Measurements from ENCODE around the gene FRRS1.
A peak's percentile ranks its signal among the peaks of the same experiment; 100 is the strongest.
"Not testable (repeated sequence)": the region's sequence is repeated elsewhere in the genome, so short reads cannot be mapped to it uniquely, and the experiment has no call there.

FRRS1 gene

DNA sequence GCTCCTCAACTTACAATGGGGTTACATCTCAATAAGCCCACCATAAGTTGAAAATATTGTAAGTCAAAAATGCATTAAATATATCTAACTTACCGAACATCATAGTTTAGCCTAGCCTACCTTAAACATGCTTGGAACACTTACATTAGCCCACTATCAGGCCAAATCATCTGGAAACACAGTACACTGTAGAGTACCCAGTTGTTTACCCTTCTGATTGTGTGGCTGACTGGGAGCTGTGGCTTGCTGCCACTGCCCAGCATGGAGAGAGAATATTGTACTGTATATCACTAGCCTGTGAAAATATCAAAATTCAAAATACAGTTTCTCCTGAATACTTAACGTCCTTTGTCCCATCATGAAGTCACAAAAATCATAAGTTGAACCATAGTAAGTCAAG, 40.4 kb upstream of the FRRS1 start:
- TF ChIP-seq CTCF (IDR thresholded peaks at IDR 0.05; ENCODE audit: low read depth, low read length), result no peak
- H3K36me3 ChIP-seq, result no peaks in the 10 kb centered on the region
- no peaks in the 10 kb centered on the region for H3K9me3 ChIP-seq (ENCODE audit: severe bottlenecking)
- H3K27ac ChIP-seq, result no peak overlapping the region
- no peaks in the 10 kb centered on the region for H3K27me3 ChIP-seq (ENCODE audit: insufficient read depth, low read depth, severe bottlenecking)
- no peak overlapping the region for H3K4me3 ChIP-seq (ENCODE audit: low read depth, low read length)
- DNase-seq, result no peak

GRCh38 chr1:99801584-99801983, 35.1 kb upstream of the FRRS1 start:
- H3K36me3 ChIP-seq, result no peaks in the 10 kb centered on the region
- H3K4me3 ChIP-seq (ENCODE audit: low read depth, low read length), result no peak overlapping the region
- DNase-seq, result no peak
- no peak for TF ChIP-seq CTCF (IDR thresholded peaks at IDR 0.05; ENCODE audit: low read depth, low read length)
- H3K9me3 ChIP-seq (ENCODE audit: severe bottlenecking), result no peaks in the 10 kb centered on the region
- H3K27me3 ChIP-seq (ENCODE audit: insufficient read depth, low read depth, severe bottlenecking), result no peaks in the 10 kb centered on the region
- no peak overlapping the region for H3K27ac ChIP-seq

DNA sequence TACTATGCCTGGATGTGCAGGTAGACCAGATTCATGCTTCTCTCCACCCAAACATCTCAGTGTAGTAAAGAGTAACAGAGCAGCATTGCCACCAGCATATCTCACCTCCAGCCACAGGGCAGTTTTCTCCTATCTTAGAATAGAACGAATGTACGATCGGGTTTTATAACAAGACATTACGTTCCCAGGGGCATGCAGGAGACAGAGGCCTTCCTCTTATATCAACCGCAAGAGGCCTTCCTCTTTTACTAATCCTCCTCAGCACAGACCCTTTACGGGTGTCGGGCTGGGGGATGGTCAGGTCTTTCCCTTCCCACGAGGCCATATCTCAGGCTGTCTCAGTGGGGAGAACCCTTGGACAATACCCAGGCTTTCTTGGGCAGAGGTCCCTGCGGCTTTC, 27.4 kb upstream of the FRRS1 start:
- H3K27me3 ChIP-seq (ENCODE audit: insufficient read depth, low read depth, severe bottlenecking); DNase-seq; H3K27ac ChIP-seq; H3K4me3 ChIP-seq (ENCODE audit: low read depth, low read length); H3K9me3 ChIP-seq (ENCODE audit: severe bottlenecking); H3K36me3 ChIP-seq: not testable (repeated sequence)

- H3K9me3 ChIP-seq (ENCODE audit: severe bottlenecking), result no peaks in the 10 kb centered on the region
- no peaks in the 10 kb centered on the region for H3K27me3 ChIP-seq (ENCODE audit: insufficient read depth, low read depth, severe bottlenecking)
- no peak for DNase-seq
- H3K27ac ChIP-seq, result no peak overlapping the region
- H3K4me3 ChIP-seq (ENCODE audit: low read depth, low read length), result no peak overlapping the region
- no peak for TF ChIP-seq CTCF (IDR thresholded peaks at IDR 0.05; ENCODE audit: low read depth, low read length)
- no peaks in the 10 kb centered on the region for H3K36me3 ChIP-seq
Measured at GRCh38 chr1:99789715-99790114, 23.3 kb upstream of the FRRS1 start.

- H3K27me3 ChIP-seq (ENCODE audit: insufficient read depth, low read depth, severe bottlenecking), result no peaks in the 10 kb centered on the region
- DNase-seq, result peak; percentile 14
- TF ChIP-seq CTCF (IDR thresholded peaks at IDR 0.05; ENCODE audit: low read depth, low read length), result no peak
- H3K36me3 ChIP-seq, result no peaks in the 10 kb centered on the region
- no peak overlapping the region for H3K27ac ChIP-seq
- no peak overlapping the region for H3K4me3 ChIP-seq (ENCODE audit: low read depth, low read length)
- no peaks in the 10 kb centered on the region for H3K9me3 ChIP-seq (ENCODE audit: severe bottlenecking)
Measured at GRCh38 chr1:99788896-99789295, 22.5 kb upstream of the FRRS1 start.

DNA sequence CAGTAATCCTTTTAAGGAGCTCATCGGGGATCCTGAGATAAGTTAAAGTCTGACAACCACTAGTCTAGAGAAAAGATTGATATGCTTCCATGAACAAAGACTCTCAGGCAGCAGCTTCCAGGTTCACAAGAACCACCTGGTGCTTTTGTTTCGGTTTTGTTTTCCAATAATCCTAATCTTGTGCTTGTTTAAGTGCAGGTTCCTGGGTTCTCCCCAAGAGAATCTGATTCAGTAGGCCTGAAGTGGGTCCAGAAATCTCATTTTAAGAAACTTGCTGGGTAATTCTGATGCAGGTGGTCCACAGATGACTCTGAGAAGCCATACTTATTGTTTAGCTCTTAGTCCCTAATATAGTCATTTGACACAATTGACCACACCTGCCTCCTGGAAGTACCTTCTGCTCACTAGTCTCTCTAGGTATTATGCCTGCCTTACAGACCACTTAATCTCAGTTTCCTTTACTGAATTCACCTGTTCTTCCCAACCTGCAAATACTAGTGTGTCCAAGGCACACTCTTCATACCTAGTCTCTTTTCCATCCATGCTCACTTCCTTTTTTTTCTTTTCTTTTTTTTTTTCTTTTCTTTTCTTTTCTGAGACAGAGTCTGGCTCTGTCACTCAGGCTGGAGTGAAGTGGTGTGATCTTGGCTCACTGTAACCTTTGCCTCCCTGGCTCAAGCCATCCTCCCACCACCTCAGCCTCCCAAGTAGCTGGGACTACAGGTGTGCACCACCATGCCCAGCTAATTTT, 20.5 kb upstream of the FRRS1 start:
- H3K27me3 ChIP-seq (ENCODE audit: insufficient read depth, low read depth, severe bottlenecking), result no peaks in the 10 kb centered on the region
- TF ChIP-seq CTCF (IDR thresholded peaks at IDR 0.05; ENCODE audit: low read depth, low read length), result no peak
- H3K4me3 ChIP-seq (ENCODE audit: low read depth, low read length), result no peak overlapping the region
- peak; percentile 33 for DNase-seq
- peak overlapping the region; percentile 15; the same call in 1 of the 2 replicates for H3K27ac ChIP-seq
- H3K36me3 ChIP-seq, result no peaks in the 10 kb centered on the region
- no peaks in the 10 kb centered on the region for H3K9me3 ChIP-seq (ENCODE audit: severe bottlenecking)
